Inferior parietal cortex (tissue), 1 donor: ENCODE results near the gene RAB26.
A peak's percentile ranks its signal among the peaks of the same experiment; 100 is the strongest.

Experiments used
- DNase-seq: peaks from one replicate; pipeline ENCODE4 v3.0.0-alpha.2; 2016; ENCODE audit errors: extremely low spot score

Gene RAB26

GRCh38 chr16:2159175-2159838 lies 10.9 kb downstream of the RAB26 start:
- peak; percentile 47 for DNase-seq

GRCh38 chr16:2160915-2161551 lies 12.6 kb downstream of the RAB26 start:
- no peak for DNase-seq

- DNase-seq = no peak
These were observed 13.5 kb downstream of the RAB26 start for GRCh38 chr16:2161911-2162310.

DNA sequence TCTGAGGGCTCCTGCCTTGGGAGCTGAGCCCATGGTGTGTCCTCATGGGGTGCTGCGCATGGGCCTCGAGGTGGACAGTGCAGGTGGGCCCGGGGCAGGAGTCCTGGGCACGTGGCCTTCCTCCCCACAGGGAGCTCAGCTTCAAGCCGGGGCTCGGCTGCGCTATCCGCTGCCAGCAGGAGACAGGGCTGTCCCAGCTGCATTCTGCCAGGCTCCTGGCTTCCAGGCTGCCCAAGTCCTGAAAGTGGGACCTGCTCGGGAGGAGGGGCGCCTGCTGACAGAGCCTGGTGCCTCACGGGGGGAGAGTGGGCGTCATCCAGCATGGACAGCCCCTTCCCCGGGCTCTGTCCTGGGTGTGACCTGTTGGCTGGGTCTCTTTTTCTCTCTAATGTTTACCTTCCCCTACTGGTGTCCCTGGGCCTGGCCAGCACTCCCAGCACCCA lies 14.3 kb downstream of the RAB26 start:
- no peak for DNase-seq

GRCh38 chr16:2163211-2163881 lies 14.9 kb downstream of the RAB26 start:
- DNase-seq = no peak

GRCh38 chr16:2165861-2166260 lies 17.4 kb downstream of the RAB26 start:
- DNase-seq = no peak

GRCh38 chr16:2166263-2167067 lies 18.0 kb downstream of the RAB26 start:
- no peak for DNase-seq

- DNase-seq = no peak
These were observed 18.7 kb downstream of the RAB26 start for GRCh38 chr16:2167068-2167638.

- no peak for DNase-seq
These were observed 21.7 kb downstream of the RAB26 start for GRCh38 chr16:2170080-2170479.

DNA sequence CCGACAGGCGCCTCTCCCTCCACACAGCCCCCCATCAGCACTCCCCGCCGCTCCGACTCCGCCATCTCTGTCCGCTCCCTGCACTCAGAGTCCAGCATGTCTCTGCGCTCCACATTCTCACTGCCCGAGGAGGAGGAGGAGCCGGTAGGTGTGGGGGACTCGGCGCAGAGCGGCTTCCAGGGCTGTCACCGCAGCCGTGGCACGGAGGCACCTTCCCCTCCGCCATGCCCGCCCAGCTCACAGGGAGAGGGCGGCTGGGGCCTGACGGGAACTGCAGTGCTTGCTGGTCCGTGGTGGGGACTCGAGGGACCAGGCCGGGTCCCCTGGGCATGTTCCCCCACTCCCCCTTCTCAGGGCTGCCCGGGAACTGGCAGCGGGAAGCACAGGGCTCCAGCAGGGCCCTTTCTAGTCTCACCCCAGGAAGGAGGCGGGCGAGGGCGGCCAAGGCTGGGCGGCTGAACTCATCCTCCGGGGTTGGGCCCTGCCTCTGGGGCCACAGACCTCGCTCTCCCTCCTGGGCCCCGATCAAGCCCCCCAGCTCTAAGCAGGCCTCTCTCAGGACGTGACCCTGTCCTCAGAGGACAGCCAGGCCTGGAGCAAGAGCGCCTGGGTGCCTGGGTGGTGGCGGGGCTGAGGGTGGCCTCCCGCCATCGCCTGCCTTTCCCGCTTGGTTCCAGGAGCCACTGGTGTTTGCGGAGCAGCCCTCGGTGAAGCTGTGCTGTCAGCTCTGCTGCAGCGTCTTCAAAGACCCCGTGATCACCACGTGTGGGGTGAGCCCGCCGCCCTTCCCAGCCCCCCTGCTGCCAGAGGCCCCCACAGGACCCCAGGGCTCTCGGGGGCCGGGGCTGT lies 22.4 kb downstream of the RAB26 start:
- DNase-seq = no peak

GRCh38 chr16:2171601-2172178 lies 23.3 kb downstream of the RAB26 start:
- DNase-seq = no peak

DNA sequence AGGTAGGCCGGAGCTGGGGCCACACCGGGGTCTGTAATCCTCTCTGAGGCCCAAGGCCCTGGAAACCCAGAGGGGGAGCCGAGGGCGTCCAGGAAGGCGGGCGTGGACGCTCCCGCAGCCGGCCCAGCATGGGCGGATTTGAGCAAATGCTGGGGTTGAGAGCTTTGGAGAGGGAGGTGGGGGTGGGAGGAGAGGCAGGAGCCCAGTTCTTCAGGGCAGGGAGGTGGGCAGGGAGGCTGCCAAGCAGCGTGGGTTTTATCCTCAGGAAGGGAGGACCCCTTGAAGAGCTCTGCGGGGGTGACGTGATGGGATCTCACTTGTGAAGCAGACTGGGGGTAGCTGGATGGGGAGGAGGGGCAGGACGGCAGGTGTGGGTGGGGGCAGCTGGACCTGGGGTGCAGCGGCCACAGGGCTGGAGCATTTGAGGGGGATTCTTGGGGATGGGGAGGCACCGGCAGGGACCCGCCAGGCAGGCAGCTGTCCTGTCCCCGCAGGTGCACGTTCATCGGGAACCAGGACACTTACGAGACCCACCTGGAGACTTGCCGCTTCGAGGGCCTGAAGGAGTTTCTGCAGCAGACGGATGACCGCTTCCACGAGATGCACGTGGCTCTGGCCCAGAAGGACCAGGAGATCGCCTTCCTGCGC lies 24.4 kb downstream of the RAB26 start:
- no peak for DNase-seq

DNA sequence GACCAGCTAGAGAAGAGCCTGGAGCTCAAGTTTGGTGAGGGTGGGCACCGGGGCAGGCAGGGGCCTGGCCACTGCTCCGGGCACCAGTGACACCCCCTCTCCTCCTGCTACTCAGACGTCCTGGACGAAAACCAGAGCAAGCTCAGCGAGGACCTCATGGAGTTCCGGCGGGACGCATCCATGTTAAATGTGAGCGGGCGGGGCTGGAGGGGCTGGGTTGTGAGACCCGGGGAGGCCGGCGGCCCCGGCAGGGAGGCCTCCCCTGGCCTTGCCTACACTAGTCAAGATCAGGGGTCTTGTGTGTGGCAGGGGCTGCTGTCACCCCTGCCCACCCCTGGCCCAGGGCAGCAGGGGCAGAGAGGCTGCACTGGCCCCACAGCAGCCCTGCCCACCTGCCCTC lies 24.9 kb downstream of the RAB26 start:
- DNase-seq = no peak

DNA sequence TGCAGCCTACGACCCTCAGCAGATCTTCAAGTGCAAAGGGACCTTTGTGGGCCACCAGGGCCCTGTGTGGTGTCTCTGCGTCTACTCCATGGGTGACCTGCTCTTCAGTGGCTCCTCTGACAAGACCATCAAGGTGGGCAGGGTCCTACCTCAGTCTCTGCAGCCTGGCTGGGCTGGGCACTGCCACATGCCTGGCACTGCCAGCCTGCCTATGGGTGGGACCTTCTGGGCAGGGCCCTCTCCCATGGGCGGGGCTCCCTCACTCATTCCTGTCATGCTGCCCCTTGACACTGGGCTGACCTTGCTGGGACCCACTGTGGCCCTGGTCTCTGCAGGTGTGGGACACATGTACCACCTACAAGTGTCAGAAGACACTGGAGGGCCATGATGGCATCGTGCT lies 25.5 kb downstream of the RAB26 start:
- no peak for DNase-seq

DNA sequence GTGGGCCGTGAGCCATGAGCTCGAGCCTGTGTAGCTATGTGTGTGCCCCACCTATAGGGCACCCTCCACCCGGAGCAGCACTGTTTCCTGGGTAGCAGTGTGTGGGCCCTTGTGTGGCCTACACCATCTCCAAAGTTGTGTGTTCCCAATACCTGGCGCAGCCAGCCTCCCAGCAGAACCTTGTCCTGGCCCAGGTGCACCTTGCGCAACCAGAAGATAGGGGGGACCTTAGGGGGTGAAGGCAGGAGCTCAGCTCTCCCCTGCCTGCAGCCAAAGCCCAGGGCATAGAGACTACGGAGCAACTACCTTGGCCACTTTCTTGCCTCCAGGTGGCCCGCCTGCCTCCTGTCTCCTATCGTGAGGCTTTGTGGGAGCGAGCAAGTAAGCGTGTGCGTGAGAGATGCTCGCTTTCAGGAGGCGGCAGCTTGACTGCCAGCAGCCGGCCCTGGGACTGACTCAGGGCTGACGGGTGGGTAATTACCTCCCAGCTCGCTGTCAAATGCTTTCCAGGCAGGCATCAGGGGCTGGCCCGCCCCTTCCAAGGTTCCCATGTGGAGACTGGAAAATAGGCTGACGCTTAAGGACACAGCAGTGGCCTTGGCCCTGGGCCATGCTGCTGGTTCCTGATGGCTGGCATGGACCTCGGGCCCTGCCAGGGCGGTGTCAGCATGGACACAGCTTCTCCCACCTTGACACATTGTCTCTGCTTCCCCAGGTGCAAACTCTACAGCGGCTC lies 26.1 kb downstream of the RAB26 start:
- no peak for DNase-seq

- no peak for DNase-seq
These were observed 27.0 kb downstream of the RAB26 start for GRCh38 chr16:2175454-2175853.

DNA sequence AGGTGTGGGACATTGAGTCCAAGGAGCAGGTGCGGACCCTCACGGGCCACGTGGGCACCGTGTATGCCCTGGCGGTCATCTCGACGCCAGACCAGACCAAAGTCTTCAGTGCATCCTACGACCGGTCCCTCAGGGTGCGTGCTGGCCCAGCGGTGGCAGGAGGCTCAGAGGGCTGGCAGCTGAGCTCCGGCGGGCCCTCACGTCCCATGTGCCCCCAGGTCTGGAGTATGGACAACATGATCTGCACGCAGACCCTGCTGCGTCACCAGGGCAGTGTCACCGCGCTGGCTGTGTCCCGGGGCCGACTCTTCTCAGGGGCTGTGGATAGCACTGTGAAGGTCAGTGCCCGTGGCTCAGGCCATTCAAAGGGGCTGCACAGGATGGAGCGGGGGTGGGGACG lies 27.6 kb downstream of the RAB26 start:
- DNase-seq = no peak

DNA sequence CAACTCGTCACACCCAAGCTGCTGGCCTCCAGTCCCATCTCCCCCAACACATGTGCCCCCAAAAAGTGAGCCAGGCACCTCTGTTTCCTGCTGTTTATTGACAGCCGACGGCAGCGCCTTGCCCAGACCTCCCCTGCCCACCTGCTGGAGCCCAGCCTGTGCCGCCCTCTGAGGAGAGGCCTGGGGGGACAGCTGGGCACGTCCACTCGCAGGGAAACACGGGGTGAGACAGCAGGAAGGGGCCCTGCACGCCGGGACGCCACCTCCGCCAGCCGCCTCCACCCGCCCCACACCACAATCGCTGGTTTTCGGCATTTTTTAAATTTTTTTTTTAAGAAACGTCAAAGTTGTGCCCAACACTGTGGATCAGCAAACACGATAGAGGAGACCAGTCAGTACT lies 28.7 kb downstream of the RAB26 start:
- DNase-seq = no peak

DNA sequence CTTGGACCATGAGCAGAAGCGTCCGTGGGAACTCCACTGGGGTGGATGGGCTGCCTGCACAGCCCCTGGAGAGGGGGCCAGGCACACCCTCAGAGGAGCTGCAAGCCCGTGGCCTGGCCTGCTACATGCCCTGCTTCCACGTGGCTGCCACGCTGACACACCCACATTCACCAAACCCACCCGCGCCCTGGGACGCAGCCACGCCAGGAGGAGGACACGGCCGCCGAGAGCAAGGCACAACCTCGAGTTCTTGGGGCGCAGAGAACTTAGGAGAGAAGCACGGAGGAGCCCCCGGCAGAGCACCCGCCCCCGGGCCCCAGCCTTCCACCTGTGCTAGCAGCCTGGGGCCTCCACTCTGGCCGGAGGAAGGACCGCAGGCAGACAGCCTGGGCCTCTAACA lies 29.1 kb downstream of the RAB26 start:
- no peak for DNase-seq
